ENCODE results near the gene KRTAP4-12.
"Not testable (repeated sequence)": the region's sequence is repeated elsewhere in the genome, so short reads cannot be mapped to it uniquely, and the experiment has no call there.

The KRTAP4-12 gene

GRCh38 chr17:41153856-41154255, 29.9 kb upstream of the KRTAP4-12 start:
- DNase-seq: no peak
- Mint-ChIP-seq H3K27me3 (ENCODE audit: low read depth, poor library complexity) (peaks cover 12% of the 10 kb centered on the region), H3K36me3 (ENCODE audit: low read depth) (no peaks in the 10 kb centered on the region), H3K27ac (no peak overlapping the region), H3K9me3 (no peaks in the 10 kb centered on the region), H3K4me1 (no peaks in the 10 kb centered on the region), H3K4me3 (no peak overlapping the region)
- TF ChIP-seq CTCF (IDR thresholded peaks at IDR 0.05): no peak

- Mint-ChIP-seq H3K4me3 (no peak overlapping the region), H3K9me3 (no peaks in the 10 kb centered on the region), H3K27ac (no peak overlapping the region), H3K27me3 (ENCODE audit: low read depth, poor library complexity) (peaks cover 7% of the 10 kb centered on the region), H3K4me1 (no peaks in the 10 kb centered on the region), H3K36me3 (ENCODE audit: low read depth) (no peaks in the 10 kb centered on the region)
- TF ChIP-seq CTCF (IDR thresholded peaks at IDR 0.05): no peak
- no peak for DNase-seq
Observed at GRCh38 chr17:41151525-41151924, 27.5 kb upstream of the KRTAP4-12 start.

GRCh38 chr17:41150026-41150425, 26.0 kb upstream of the KRTAP4-12 start:
- Mint-ChIP-seq H3K9me3 (peaks cover 2% of the 10 kb centered on the region), H3K27me3 (ENCODE audit: low read depth, poor library complexity) (peaks cover 4% of the 10 kb centered on the region), H3K36me3 (ENCODE audit: low read depth) (no peaks in the 10 kb centered on the region), H3K4me1 (no peaks in the 10 kb centered on the region), H3K4me3 (no peak overlapping the region), H3K27ac (no peak overlapping the region)
- no peak for DNase-seq
- no peak for TF ChIP-seq CTCF (IDR thresholded peaks at IDR 0.05)

- Mint-ChIP-seq H3K9me3 (peaks cover 5% of the 10 kb centered on the region), H3K36me3 (ENCODE audit: low read depth) (no peaks in the 10 kb centered on the region), H3K4me1 (no peaks in the 10 kb centered on the region), H3K4me3 (no peak within 1 kb of the TSS), H3K27me3 (ENCODE audit: low read depth, poor library complexity) (peaks cover 4% of the 10 kb centered on the region), H3K27ac (no peak within 1 kb of the TSS)
- DNase-seq: no peak
- TF ChIP-seq CTCF (IDR thresholded peaks at IDR 0.05): no peak
Observed at GRCh38 chr17:41149652-41149985, 25.6 kb upstream of the KRTAP4-12 start, which contains the start of gene KRTAP4-5. KRTAP4-5 (minus strand) TSS chr17:41149825; CDS start chr17:41149767, 58 bp downstream.

GRCh38 chr17:41148971-41149651, 25.1 kb upstream of the KRTAP4-12 start:
- not testable (repeated sequence) for H3K4me3 Mint-ChIP-seq; H3K4me1 Mint-ChIP-seq; H3K27ac Mint-ChIP-seq; H3K36me3 Mint-ChIP-seq (ENCODE audit: low read depth); DNase-seq; H3K27me3 Mint-ChIP-seq (ENCODE audit: low read depth, poor library complexity); H3K9me3 Mint-ChIP-seq

- Mint-ChIP-seq H3K36me3 (ENCODE audit: low read depth) (peaks cover 6% of the 10 kb centered on the region), H3K4me3 (no peak overlapping the region), H3K27ac (no peak overlapping the region), H3K27me3 (ENCODE audit: low read depth, poor library complexity) (peaks cover 4% of the 10 kb centered on the region), H3K4me1 (no peaks in the 10 kb centered on the region), H3K9me3 (peaks cover 20% of the 10 kb centered on the region)
- no peak for TF ChIP-seq CTCF (IDR thresholded peaks at IDR 0.05)
- no peak for DNase-seq
Observed at GRCh38 chr17:41147531-41148204, 23.7 kb upstream of the KRTAP4-12 start.

Data from nephron progenitor cell (in vitro differentiated cells).